ENCODE results near the gene MEGF10.

GRCh38 chr5:127302509-127302908, 11.9 kb downstream of the MEGF10 start:
- TF ChIP-seq CTCF (IDR thresholded peaks at IDR 0.05 in 8 of 11, conservative IDR thresholded peaks at IDR 0.05 in 3 of 11) (no peak), POLR2A (IDR thresholded peaks at IDR 0.05) (no peak), POLR2AphosphoS5 (IDR thresholded peaks at IDR 0.05) (no peak)

Measured in spleen (tissue), 7 donors.